D341Med (cell line): ENCODE measurements around the gene ELF5.

Experiments used
- DNase-seq: peaks from one replicate; pipeline ENCODE4 v3.0.0; 2012; ENCODE audit warnings: low spot score

Gene ELF5

GRCh38 chr11:34513682-34514449 is at the start of gene ELF5:
TSS of gene ELF5 (minus strand) at chr11:34513794. CDS start at chr11:34505749, 8,045 bp downstream.
- DNase-seq = no peak

DNA sequence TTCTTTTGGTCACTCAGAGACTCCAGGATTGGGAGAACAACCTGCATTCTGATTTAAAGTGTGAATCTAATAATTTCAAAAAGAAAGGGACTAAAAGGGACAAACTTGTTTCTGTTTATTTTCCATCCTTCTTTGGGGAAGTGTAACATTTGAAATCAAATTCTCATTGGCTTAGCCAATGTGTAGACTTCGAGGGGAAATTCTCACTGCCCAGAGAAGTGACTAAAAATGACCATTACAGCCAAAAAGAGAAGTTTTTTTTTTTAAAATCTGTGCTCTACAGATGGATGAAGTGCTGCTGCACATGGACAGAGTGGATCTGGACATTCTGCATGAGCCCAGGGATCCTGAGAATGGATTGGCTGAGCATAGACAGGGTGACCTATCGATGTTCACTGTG is 49.4 kb upstream of the ELF5 start:
- DNase-seq = no peak

- no peak for DNase-seq
Observed at GRCh38 chr11:34560511-34560910, 46.9 kb upstream of the ELF5 start.

- no peak for DNase-seq
Observed at GRCh38 chr11:34558673-34559072, 45.1 kb upstream of the ELF5 start.

DNA sequence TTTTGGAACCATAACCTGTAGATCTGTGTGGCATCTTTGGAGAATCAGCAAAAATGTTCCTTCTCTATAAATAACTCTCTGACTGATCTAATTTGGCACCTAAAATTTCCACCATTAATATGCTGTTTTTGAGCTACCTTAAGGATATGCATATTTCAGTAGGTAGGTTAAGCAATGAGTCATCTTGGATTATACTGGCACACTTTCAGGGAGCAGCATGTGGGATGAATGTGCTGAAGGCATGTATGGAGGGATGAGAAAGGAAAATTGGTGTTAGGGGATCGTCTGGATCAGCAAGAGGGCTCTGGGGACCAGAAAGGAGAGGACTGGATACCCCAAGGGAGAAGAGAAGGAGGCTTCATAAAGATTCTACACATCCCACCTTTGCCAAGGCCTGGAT is 44.6 kb upstream of the ELF5 start:
- no peak for DNase-seq

- no peak for DNase-seq
Observed at GRCh38 chr11:34552270-34552669, 38.7 kb upstream of the ELF5 start.

GRCh38 chr11:34549271-34549670 is 35.7 kb upstream of the ELF5 start:
- no peak for DNase-seq

DNA sequence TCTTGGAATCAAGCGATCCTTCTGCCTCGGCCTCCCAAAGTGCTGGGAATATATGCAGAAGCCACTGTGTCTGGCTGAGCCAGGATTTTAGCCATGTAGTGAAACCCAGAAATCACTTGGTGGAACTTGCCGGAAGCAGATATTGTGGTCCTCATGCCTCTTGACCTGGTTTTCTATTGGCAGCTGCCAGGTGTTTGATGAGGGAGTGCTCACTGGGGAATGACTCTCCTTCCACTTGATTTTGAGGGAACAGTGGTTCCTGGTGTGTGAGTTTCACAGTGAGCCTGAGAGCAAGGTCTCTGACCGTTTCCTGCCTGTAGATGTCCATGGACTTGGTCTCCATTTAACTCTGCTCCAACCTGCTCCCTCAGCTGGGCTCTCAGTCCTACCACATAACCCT is 34.7 kb upstream of the ELF5 start:
- no peak for DNase-seq

GRCh38 chr11:34546511-34547209 is 33.1 kb upstream of the ELF5 start:
- no peak for DNase-seq

GRCh38 chr11:34542089-34542488 is 28.5 kb upstream of the ELF5 start:
- DNase-seq = no peak

DNA sequence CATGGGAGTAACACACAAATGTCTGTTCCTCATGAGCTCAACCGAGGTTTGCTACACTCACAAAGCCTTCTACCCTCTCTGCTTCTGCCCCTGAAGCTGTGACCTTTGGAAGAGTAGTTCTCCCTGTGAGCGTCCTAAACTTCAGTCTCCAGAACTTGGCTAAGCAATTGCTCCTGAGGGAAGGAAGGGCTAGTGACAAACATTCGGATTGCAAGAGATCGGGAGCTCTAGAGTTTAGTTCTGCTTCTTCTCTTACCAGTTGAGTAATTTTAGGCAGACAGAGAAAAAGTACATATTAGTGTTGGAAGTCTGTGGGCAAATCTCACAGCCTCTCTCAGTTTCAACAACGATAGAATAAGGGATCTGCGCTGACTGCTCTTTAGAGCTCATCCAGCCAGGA is 27.3 kb upstream of the ELF5 start:
- DNase-seq = no peak

DNA sequence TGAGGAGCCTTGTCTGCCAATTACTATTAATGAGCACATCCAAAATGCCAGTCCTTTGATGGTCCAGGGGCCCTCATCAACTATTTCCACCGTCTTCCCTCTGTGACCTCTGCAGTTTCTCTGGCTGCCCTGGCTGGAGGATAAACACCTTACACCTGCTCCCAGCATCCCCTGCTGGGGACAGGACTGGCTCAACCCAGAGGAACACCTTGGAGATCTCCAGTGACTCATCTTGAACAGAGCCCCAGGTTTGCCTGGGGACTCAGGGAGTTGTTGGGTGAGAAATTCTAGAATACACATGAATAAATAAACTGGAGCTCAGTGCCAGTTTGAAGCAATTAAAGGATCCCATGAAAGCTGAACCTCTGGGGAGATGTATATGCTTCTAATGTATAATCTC is 24.0 kb upstream of the ELF5 start:
- no peak for DNase-seq

GRCh38 chr11:34536056-34536455 is 22.5 kb upstream of the ELF5 start:
- DNase-seq = no peak

- no peak for DNase-seq
Observed at GRCh38 chr11:34534826-34535225, 21.2 kb upstream of the ELF5 start.

DNA sequence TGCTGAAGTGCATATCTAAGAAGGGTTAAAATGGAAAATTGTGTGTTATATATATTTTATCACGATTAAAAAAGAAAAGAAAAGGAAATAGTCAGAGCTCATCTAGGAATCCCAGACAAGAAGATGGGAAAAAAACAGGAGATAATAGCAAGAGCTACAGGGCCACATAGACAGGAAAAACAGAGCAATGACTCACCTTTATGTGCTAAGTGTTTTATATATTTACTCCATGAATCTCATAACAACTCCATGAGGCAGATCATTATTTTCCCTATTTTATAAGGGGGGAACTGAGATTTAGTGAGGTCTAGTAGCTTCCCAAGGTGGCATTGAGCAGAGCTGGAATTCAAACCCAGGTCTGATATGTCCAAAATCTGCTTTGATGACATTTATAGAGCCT is 18.1 kb upstream of the ELF5 start:
- no peak for DNase-seq

- DNase-seq = no peak
Observed at GRCh38 chr11:34530545-34531234, 17.1 kb upstream of the ELF5 start.

DNA sequence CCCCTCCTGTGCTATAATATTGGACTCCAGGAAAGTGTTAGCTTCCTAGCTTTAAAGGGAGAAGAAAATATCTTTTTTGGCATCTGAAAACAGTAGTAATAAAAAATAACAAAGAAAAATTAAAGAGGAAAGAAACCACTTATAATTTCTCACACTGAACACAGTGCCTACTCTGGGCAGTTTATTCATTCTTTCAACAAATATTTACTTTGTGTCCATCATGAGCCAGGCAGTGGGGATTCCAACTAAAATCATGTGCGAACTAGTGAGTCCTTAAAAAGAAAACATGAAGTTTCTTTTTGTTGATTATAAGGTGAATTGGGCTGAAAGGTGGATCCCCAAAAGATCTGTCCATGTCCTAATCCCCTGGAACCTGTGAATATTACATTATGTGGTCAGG is 16.0 kb upstream of the ELF5 start:
- DNase-seq = no peak

DNA sequence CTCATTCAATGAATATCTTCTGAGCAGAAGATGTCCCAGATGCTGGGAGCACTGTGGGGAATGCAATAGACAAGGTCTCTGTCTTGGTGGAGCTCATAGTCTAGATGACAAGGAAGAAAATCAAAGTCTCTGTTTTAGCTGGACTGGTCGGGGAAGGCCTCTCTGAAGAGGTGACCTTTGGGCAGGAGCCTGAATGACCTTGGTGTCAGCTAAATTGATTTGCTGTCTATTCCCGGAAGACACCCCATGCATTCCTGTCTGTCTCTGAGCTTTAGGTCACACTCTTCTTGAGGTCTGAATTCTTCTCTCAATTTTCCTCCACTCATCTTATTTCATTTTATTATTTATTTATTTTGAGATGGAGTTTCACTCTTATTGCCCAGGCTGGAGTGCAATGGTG is 14.5 kb upstream of the ELF5 start:
- DNase-seq = no peak

GRCh38 chr11:34525888-34526657 is 12.5 kb upstream of the ELF5 start:
- DNase-seq = no peak

GRCh38 chr11:34525098-34525497 is 11.5 kb upstream of the ELF5 start:
- no peak for DNase-seq

GRCh38 chr11:34524696-34525095 is 11.1 kb upstream of the ELF5 start:
- no peak for DNase-seq

GRCh38 chr11:34523053-34523452 is 9.5 kb upstream of the ELF5 start:
- DNase-seq = no peak
